ENCODE results near the gene EDAR. TPM values are rescaled to one million over a fixed set of nuclear protein-coding genes. Genes with fewer than 3 reads are reported as not detected.

EDAR gene
- total RNA-seq, 1 donor from 2014 or later: not detected

GRCh38 chr2:108949316-108950239 lies 39.4 kb downstream of the EDAR start:
- no peak for DNase-seq (ENCODE audit: low read depth, low spot score)
- Mint-ChIP-seq H3K27ac (ENCODE audit: unreplicated experiment) (no peak overlapping the region), H3K27me3 (ENCODE audit: low read depth) (peaks cover 4% of the 10 kb centered on the region), H3K4me1 (no peaks in the 10 kb centered on the region), H3K36me3 (ENCODE audit: low read depth) (peaks cover 13% of the 10 kb centered on the region), H3K9me3 (peaks cover 28% of the 10 kb centered on the region), H3K4me3 (no peak overlapping the region)
- TF ChIP-seq CTCF (conservative IDR thresholded peaks at IDR 0.05): no peak

GRCh38 chr2:108947271-108947907 lies 41.6 kb downstream of the EDAR start:
- H3K4me3 Mint-ChIP-seq: no peak overlapping the region
- no peak overlapping the region for H3K27ac Mint-ChIP-seq (ENCODE audit: unreplicated experiment)
- H3K9me3 Mint-ChIP-seq: peaks cover 24% of the 10 kb centered on the region
- no peaks in the 10 kb centered on the region for H3K4me1 Mint-ChIP-seq
- peaks cover 13% of the 10 kb centered on the region for H3K36me3 Mint-ChIP-seq (ENCODE audit: low read depth)
- DNase-seq (ENCODE audit: low read depth, low spot score): no peak
- TF ChIP-seq CTCF (conservative IDR thresholded peaks at IDR 0.05): no peak
- no peaks in the 10 kb centered on the region for H3K27me3 Mint-ChIP-seq (ENCODE audit: low read depth)

GRCh38 chr2:108946442-108946841 lies 42.6 kb downstream of the EDAR start:
- Mint-ChIP-seq H3K27me3 (ENCODE audit: low read depth) (no peaks in the 10 kb centered on the region), H3K36me3 (ENCODE audit: low read depth) (peaks cover 13% of the 10 kb centered on the region), H3K4me1 (no peaks in the 10 kb centered on the region), H3K27ac (ENCODE audit: unreplicated experiment) (no peak overlapping the region), H3K4me3 (no peak overlapping the region), H3K9me3 (peaks cover 20% of the 10 kb centered on the region)
- DNase-seq (ENCODE audit: low read depth, low spot score): no peak
- no peak for TF ChIP-seq CTCF (conservative IDR thresholded peaks at IDR 0.05)

GRCh38 chr2:108945969-108946368 lies 43.1 kb downstream of the EDAR start:
- H3K27ac Mint-ChIP-seq (ENCODE audit: unreplicated experiment): no peak overlapping the region
- no peak for TF ChIP-seq CTCF (conservative IDR thresholded peaks at IDR 0.05)
- no peak overlapping the region for H3K4me3 Mint-ChIP-seq
- DNase-seq (ENCODE audit: low read depth, low spot score): no peak
- H3K36me3 Mint-ChIP-seq (ENCODE audit: low read depth): peaks cover 13% of the 10 kb centered on the region
- H3K9me3 Mint-ChIP-seq: peaks cover 16% of the 10 kb centered on the region
- H3K4me1 Mint-ChIP-seq: no peaks in the 10 kb centered on the region
- H3K27me3 Mint-ChIP-seq (ENCODE audit: low read depth): no peaks in the 10 kb centered on the region

- H3K4me3 Mint-ChIP-seq: no peak overlapping the region
- H3K4me1 Mint-ChIP-seq: no peaks in the 10 kb centered on the region
- H3K27me3 Mint-ChIP-seq (ENCODE audit: low read depth): no peaks in the 10 kb centered on the region
- no peak for TF ChIP-seq CTCF (conservative IDR thresholded peaks at IDR 0.05)
- no peak overlapping the region for H3K27ac Mint-ChIP-seq (ENCODE audit: unreplicated experiment)
- peaks cover 13% of the 10 kb centered on the region for H3K36me3 Mint-ChIP-seq (ENCODE audit: low read depth)
- no peak for DNase-seq (ENCODE audit: low read depth, low spot score)
- H3K9me3 Mint-ChIP-seq: peaks cover 16% of the 10 kb centered on the region
Observed at GRCh38 chr2:108944601-108945331, 44.3 kb downstream of the EDAR start.

All from neural crest cell (in vitro differentiated cells).